HepG2 (cell line): ENCODE measurements around the gene CAMK2G. TPM values are rescaled to one million over a fixed set of nuclear protein-coding genes. Genes with fewer than 3 reads are reported as not detected.

Experiments
- ATAC-seq: fragments of 200-7000 bp; cut with Tn5 transposase; 3 replicates; pipeline ENCODE4 v1.9.1; 2020; ENCODE audit warnings: mild to moderate bottlenecking, moderate library complexity
- BruUV-seq: library from RNA; stranded (reverse); fragments of 400-500 nt; replicated peaks from 2 replicates; lab custom pipeline; 2021; lab: Mats Ljungman, UMichigan
- CTCF ChIA-PET: fragments of 300-600 bp; formaldehyde crosslinking; extraction: SDS; loops from one replicate; lab custom pipeline; 2021; ENCODE audit warnings: low total read pairs, inconsistent platforms, low intra/inter-chr PET ratio; lab: Yijun Ruan, JAX
- POLR2A ChIA-PET: fragments of 350-600 bp; sonication (Branson Sonifier 250); formaldehyde crosslinking; loops from one replicate; lab custom pipeline; 2020; ENCODE audit warnings: antibody characterized with exemption, inconsistent platforms; lab: Yijun Ruan, JAX
- DNase-seq: peaks from one replicate; pipeline ENCODE4 v3.0.0-alpha.2; 2015; ENCODE audit warnings: low spot score
- FAIRE-seq: peaks from 3 replicates; lab custom pipeline; 2011; peaks lifted over from hg19 to GRCh38; lab: Jason Lieb, UNC
- H2AFZ ChIP-seq: one replicate; pipeline ENCODE4 v1.6.1; 2011; ENCODE audit warnings: low read length, inconsistent platforms
- H3K27ac ChIP-seq: fragments of 300-600 bp; 3 replicates; pipeline ENCODE4 v1.8.0; 2011; ENCODE audit warnings: mixed run types, mild to moderate bottlenecking, mixed read lengths, low read length, inconsistent platforms; ENCODE audit not compliant: insufficient read depth; ENCODE audit errors: extremely low read length
- H3K27me3 ChIP-seq, 2 experiments: fragments of 200-600 bp in 1 of 2; 2 replicates in 1 of 2; 3 replicates in 1 of 2; pipeline versions ENCODE4 v1.6.0 to v1.8.0; 2011; ENCODE audit warnings: low read length in 2 of 2, mild to moderate bottlenecking in 2 of 2, moderate library complexity in 2 of 2, inconsistent platforms in 1 of 2; ENCODE audit not compliant: insufficient read depth in 2 of 2, control insufficient read depth in 1 of 2
- H3K36me3 ChIP-seq, 2 experiments: fragments of 200-600 bp in 1 of 2; replicated peaks in 1 of 2; 2 replicates in 1 of 2; 3 replicates in 1 of 2; pipeline versions ENCODE4 v1.5.1 to v1.8.0; 2011; ENCODE audit warnings: low read length in 2 of 2, inconsistent platforms in 1 of 2; ENCODE audit not compliant: insufficient read depth in 2 of 2, control insufficient read depth in 1 of 2
- H3K4me1 ChIP-seq: 2 replicates; pipeline ENCODE4 v1.5.1; 2012; ENCODE audit warnings: low read length, inconsistent platforms; ENCODE audit not compliant: insufficient read depth
- H3K4me2 ChIP-seq: 2 replicates; pipeline ENCODE4 v1.6.0; 2011; ENCODE audit warnings: low read depth, low read length, inconsistent platforms
- H3K4me3 ChIP-seq, 3 experiments: fragments of 200-600 bp in 1 of 3; sonication (generic), shearing (Covaris generic) in 1 of 3; replicated peaks in 1 of 3; 2 replicates each; pipeline ENCODE4 v1.5.1; 2011 to 2016; ENCODE audit warnings: low read length in 3 of 3, inconsistent platforms in 2 of 3, low read depth in 2 of 3, mild to moderate bottlenecking in 2 of 3, control low read depth in 1 of 3, mixed read lengths in 1 of 3; ENCODE audit not compliant: insufficient read depth in 1 of 3
- H3K79me2 ChIP-seq: one replicate; pipeline ENCODE4 v1.6.1; 2011; ENCODE audit warnings: low read length, inconsistent platforms; ENCODE audit not compliant: insufficient read depth
- H3K9ac ChIP-seq: 2 replicates; pipeline ENCODE4 v1.6.0; 2011; ENCODE audit warnings: mild to moderate bottlenecking, low read depth, low read length, inconsistent platforms; ENCODE audit not compliant: insufficient read depth
- H3K9me3 ChIP-seq: 2 replicates; pipeline ENCODE4 v1.5.1; 2012; ENCODE audit warnings: mild to moderate bottlenecking, low read length
- H4K20me1 ChIP-seq: 2 replicates; pipeline ENCODE4 v1.6.0; 2011; ENCODE audit warnings: inconsistent platforms, mild to moderate bottlenecking, low read length, moderate library complexity; ENCODE audit not compliant: insufficient read depth
- IRX3 ChIP-seq: sonication (generic); formaldehyde crosslinking; IDR thresholded peaks from 2 replicates; pipeline ENCODE4 v1.8.1; 2023; ENCODE audit warnings: mild to moderate bottlenecking, low read depth, missing genetic modification reagents, borderline replicate concordance
- LCORL ChIP-seq, 2 experiments: fragments of 450-650 bp in 1 of 2; sonication (generic) in 1 of 2; formaldehyde crosslinking in 1 of 2; IDR thresholded peaks; 2 replicates each; pipeline versions ENCODE4 v1.5.0 to v1.6.1; 2017 to 2020; ENCODE audit warnings: antibody characterized with exemption in 1 of 2, missing genetic modification reagents in 1 of 2
- MEF2D ChIP-seq: sonication (generic); formaldehyde crosslinking; IDR thresholded peaks from 2 replicates; pipeline ENCODE4 v1.5.1; 2020; ENCODE audit warnings: mild to moderate bottlenecking, missing genetic modification reagents
- PAXIP1 ChIP-seq: sonication (generic); formaldehyde crosslinking; conservative IDR thresholded peaks from 2 replicates; pipeline ENCODE4 v1.4.0; 2020; ENCODE audit warnings: mild to moderate bottlenecking, missing genetic modification reagents, moderate library complexity
- RXRB ChIP-seq: IDR thresholded peaks from 2 replicates; pipeline ENCODE4 v1.6.1; 2016; ENCODE audit warnings: borderline replicate concordance, missing genetic modification reagents, missing compliant biosample characterization
- SIN3A ChIP-seq: IDR thresholded peaks from 2 replicates; pipeline ENCODE4 v1.6.1; 2011; ENCODE audit warnings: low read depth, mild to moderate bottlenecking, control low read depth, low read length, borderline replicate concordance
- TFAP4 ChIP-seq: sonication (generic); IDR thresholded peaks from 2 replicates; pipeline ENCODE4 v1.6.1; 2016; ENCODE audit warnings: low read depth, borderline replicate concordance
- ZNF790 ChIP-seq: sonication (generic); formaldehyde crosslinking; IDR thresholded peaks from 2 replicates; pipeline ENCODE4 v1.8.0; 2022; ENCODE audit warnings: missing genetic modification reagents, mild to moderate bottlenecking, borderline replicate concordance
- WGBS: methylation state at CpG from one replicate; pipeline ENCODE4 v1.1.6; 2017; ENCODE audit warnings: low lambda C conversion rate; 5-methylcytosine and 5-hydroxymethylcytosine counted together
- in situ Hi-C: cut with HindIII; loops from 2 replicates; pipeline ENCODE4 v1.10.0; 2017; ENCODE audit warnings: low pct_unique_long_range_greater_than_20kb; ENCODE audit not compliant: extremely low pct_ligation_motif_present
- intact Hi-C: fragments of 100-400 bp; cut with micrococcal nuclease; formaldehyde crosslinking; loops from one replicate; pipeline ENCODE4 v1.10.0; 2022; ENCODE audit not compliant: unreplicated experiment
- polyA plus RNA-seq, 8 experiments: library from polyadenylated mRNA; depleted of rRNA in 3 of 8; stranded (reverse) in 7 of 8; unstranded in 1 of 8; fragments of >200 nt; fragmentation: Illumina TruSeq in 4 of 8; extraction: Trizol in 4 of 8; gene quantifications; 2 replicates each; pipeline versions ENCODE4 v1.2.1 to v1.2.3, GENCODE V29; 2011 to 2016; ENCODE audit warnings: low read depth in 4 of 8, missing spikeins in 1 of 8, mixed read lengths in 1 of 8; ENCODE audit not compliant: insufficient read depth in 1 of 8
- total RNA-seq, 5 experiments: library from RNA; depleted of rRNA; stranded (reverse); fragments of >200 nt; fragmentation: Illumina TruSeq; extraction: Trizol; gene quantifications; 2 replicates each; pipeline ENCODE4 v1.2.3, GENCODE V29; 2016; ENCODE audit warnings: low read depth in 1 of 5
- TF ChIP-seq, protein P1 (sequence below): sonication (generic); formaldehyde crosslinking; IDR thresholded peaks from 2 replicates; pipeline ENCODE4 v1.5.0; 2020; ENCODE audit warnings: mild to moderate bottlenecking, missing genetic modification reagents, borderline replicate concordance
- TF ChIP-seq, protein P2 (sequence below): IDR thresholded peaks from 2 replicates; pipeline ENCODE4 v1.6.1; 2016; ENCODE audit warnings: control low read depth

The CAMK2G gene
- total and polyA plus RNA-seq, 2 of the 13 experiments (the other 11 are each of a cell fraction or from before 2014, with no cell fraction given), result 15.9 to 18.8 TPM

GRCh38 chr10:73786512-73786885 lies 87.9 kb downstream of the CAMK2G start:
- Histone ChIP-seq H3K9me3 (no peaks in the 10 kb centered on the region), H3K4me2 (peak overlapping the region; percentile 63), H3K4me1 (peaks cover 45% of the 10 kb centered on the region), H3K79me2 (peaks cover 50% of the 10 kb centered on the region), H3K36me3 (peaks cover 14 to 24% of the 10 kb centered on the region in 2 experiments), H3K27ac (peak overlapping the region; percentile 70), H3K9ac (peak overlapping the region; percentile 75), H4K20me1 (0 out of 2 replicates have a peak, but pooled peaks cover 2% of the 10 kb centered on the region), H3K27me3 (no peaks in the 10 kb centered on the region; a peak in 1 of 5 replicates), H2AFZ (no peak overlapping the region), H3K4me3 (peak overlapping the region; percentile 75 to 95 (median 90))
- ChIA-PET CTCF (no interaction called here), POLR2A (interaction anchor here (0.6 to 3.7 kb wide), 10 partner anchors 13 to 290 kb away, joined by 3 to 16 read pairs (median 5); partner anchors contain the start of gene PPP3CB)
- in situ Hi-C loops, result no loop called here
- DNase-seq (no peak), ATAC-seq (peak; percentile 11), FAIRE-seq (peak; percentile 79)
- BruUV-seq, result TSS peak; percentile 29
- intact Hi-C loops, result no loop called here
- 0% methylated on average over 2 of the region's 2 CpGs for WGBS
- TF ChIP-seq, protein P1, sequence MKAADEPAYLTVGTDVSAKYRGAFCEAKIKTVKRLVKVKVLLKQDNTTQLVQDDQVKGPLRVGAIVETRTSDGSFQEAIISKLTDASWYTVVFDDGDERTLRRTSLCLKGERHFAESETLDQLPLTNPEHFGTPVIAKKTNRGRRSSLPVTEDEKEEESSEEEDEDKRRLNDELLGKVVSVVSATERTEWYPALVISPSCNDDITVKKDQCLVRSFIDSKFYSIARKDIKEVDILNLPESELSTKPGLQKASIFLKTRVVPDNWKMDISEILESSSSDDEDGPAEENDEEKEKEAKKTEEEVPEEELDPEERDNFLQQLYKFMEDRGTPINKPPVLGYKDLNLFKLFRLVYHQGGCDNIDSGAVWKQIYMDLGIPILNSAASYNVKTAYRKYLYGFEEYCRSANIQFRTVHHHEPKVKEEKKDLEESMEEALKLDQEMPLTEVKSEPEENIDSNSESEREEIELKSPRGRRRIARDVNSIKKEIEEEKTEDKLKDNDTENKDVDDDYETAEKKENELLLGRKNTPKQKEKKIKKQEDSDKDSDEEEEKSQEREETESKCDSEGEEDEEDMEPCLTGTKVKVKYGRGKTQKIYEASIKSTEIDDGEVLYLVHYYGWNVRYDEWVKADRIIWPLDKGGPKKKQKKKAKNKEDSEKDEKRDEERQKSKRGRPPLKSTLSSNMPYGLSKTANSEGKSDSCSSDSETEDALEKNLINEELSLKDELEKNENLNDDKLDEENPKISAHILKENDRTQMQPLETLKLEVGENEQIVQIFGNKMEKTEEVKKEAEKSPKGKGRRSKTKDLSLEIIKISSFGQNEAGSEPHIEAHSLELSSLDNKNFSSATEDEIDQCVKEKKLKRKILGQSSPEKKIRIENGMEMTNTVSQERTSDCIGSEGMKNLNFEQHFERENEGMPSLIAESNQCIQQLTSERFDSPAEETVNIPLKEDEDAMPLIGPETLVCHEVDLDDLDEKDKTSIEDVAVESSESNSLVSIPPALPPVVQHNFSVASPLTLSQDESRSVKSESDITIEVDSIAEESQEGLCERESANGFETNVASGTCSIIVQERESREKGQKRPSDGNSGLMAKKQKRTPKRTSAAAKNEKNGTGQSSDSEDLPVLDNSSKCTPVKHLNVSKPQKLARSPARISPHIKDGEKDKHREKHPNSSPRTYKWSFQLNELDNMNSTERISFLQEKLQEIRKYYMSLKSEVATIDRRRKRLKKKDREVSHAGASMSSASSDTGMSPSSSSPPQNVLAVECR (CRISPR knock-in tag), result peak; percentile 82
- TF ChIP-seq ZNF790 (CRISPR knock-in tag) (0 out of 2 replicates have a peak, but pooled peaks have one; percentile 14), MEF2D (CRISPR knock-in tag) (0 out of 2 replicates have a peak, but pooled peaks have one; percentile 1), SIN3A (peak; percentile 28; the same call in 1 of the 2 replicates), RXRB (CRISPR knock-in tag) (no peak; the same call in 1 of the 2 replicates), IRX3 (CRISPR knock-in tag) (no peak), PAXIP1 (CRISPR knock-in tag) (0 out of 2 replicates have a peak, but pooled peaks have one; percentile 6), TFAP4 (0 out of 2 replicates have a peak, but pooled peaks have one; percentile 6), LCORL (IDR thresholded peaks at IDR 0.05) (no peak), LCORL (CRISPR knock-in tag; IDR thresholded peaks at IDR 0.05) (peak; percentile 43)
- TF ChIP-seq, protein P2, sequence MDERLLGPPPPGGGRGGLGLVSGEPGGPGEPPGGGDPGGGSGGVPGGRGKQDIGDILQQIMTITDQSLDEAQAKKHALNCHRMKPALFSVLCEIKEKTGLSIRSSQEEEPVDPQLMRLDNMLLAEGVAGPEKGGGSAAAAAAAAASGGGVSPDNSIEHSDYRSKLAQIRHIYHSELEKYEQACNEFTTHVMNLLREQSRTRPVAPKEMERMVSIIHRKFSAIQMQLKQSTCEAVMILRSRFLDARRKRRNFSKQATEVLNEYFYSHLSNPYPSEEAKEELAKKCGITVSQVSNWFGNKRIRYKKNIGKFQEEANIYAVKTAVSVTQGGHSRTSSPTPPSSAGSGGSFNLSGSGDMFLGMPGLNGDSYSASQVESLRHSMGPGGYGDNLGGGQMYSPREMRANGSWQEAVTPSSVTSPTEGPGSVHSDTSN (CRISPR knock-in tag), result peak; percentile 28; the same call in 1 of the 2 replicates
